ENCODE measurements around the gene TRMT61A.

TRMT61A gene

GRCh38 chr14:103548463-103549351 lies 19.7 kb downstream of the TRMT61A start:
- no peak for DNase-seq

- DNase-seq: no peak
Measured at GRCh38 chr14:103549361-103550311, 20.6 kb downstream of the TRMT61A start.

GRCh38 chr14:103550451-103551337 lies 21.7 kb downstream of the TRMT61A start:
- DNase-seq: no peak

- DNase-seq: no peak
Measured at GRCh38 chr14:103551338-103551762, 22.4 kb downstream of the TRMT61A start.

- peak; percentile 20 for DNase-seq
Measured at GRCh38 chr14:103552011-103552845, 23.2 kb downstream of the TRMT61A start.

GRCh38 chr14:103552846-103553210 lies 23.8 kb downstream of the TRMT61A start:
- DNase-seq: no peak

- no peak for DNase-seq
Measured at GRCh38 chr14:103555559-103556337, 26.8 kb downstream of the TRMT61A start.

GRCh38 chr14:103556946-103557758 lies 28.2 kb downstream of the TRMT61A start:
- no peak for DNase-seq

- no peak for DNase-seq
Measured at GRCh38 chr14:103558071-103558882, 29.3 kb downstream of the TRMT61A start.

- no peak for DNase-seq
Measured at GRCh38 chr14:103559766-103560165, 30.8 kb downstream of the TRMT61A start.

GRCh38 chr14:103560691-103561090 lies 31.7 kb downstream of the TRMT61A start:
- DNase-seq: no peak

- no peak for DNase-seq
Measured at GRCh38 chr14:103561381-103562178, 32.6 kb downstream of the TRMT61A start.

GRCh38 chr14:103562179-103562428 lies 33.1 kb downstream of the TRMT61A start:
- no peak for DNase-seq

- peak; percentile 66 for DNase-seq
Measured at GRCh38 chr14:103562429-103563225, 33.6 kb downstream of the TRMT61A start, which contains the start of the genes BAG5 and COA8. Gene BAG5, minus strand, starts transcription at chr14:103562657. Its CDS starts 1,493 bp downstream, at chr14:103561164. Gene COA8, plus strand, starts transcription at chr14:103562960. Its CDS starts 42 bp downstream, at chr14:103563002.

- peak; percentile 27 for DNase-seq
Measured at GRCh38 chr14:103563226-103563620, 34.2 kb downstream of the TRMT61A start.

- DNase-seq: no peak
Measured at GRCh38 chr14:103563844-103564505, 35.0 kb downstream of the TRMT61A start.

- DNase-seq: no peak
Measured at GRCh38 chr14:103568952-103569351, 40.0 kb downstream of the TRMT61A start.
